ENCODE results near the gene SLITRK3.

SLITRK3 gene

GRCh38 chr3:165195640-165196576 is at the start of gene SLITRK3:
TSS of gene SLITRK3 (minus strand) at chr3:165196384. CDS start at chr3:165190830, 5,554 bp downstream.
- DNase-seq (ENCODE audit: low spot score), result no peak

- DNase-seq (ENCODE audit: low spot score), result no peak
Observed at GRCh38 chr3:165243597-165243996, 47.4 kb upstream of the SLITRK3 start.

GRCh38 chr3:165233501-165234195 is 37.5 kb upstream of the SLITRK3 start:
- no peak for DNase-seq (ENCODE audit: low spot score)

GRCh38 chr3:165225604-165226003 is 29.4 kb upstream of the SLITRK3 start:
- no peak for DNase-seq (ENCODE audit: low spot score)

- no peak for DNase-seq (ENCODE audit: low spot score)
Observed at GRCh38 chr3:165217739-165218138, 21.6 kb upstream of the SLITRK3 start.

- DNase-seq (ENCODE audit: low spot score), result no peak
Observed at GRCh38 chr3:165212580-165212979, 16.4 kb upstream of the SLITRK3 start.

GRCh38 chr3:165211721-165212120 is 15.5 kb upstream of the SLITRK3 start:
- DNase-seq (ENCODE audit: low spot score), result no peak

GRCh38 chr3:165210727-165211126 is 14.5 kb upstream of the SLITRK3 start:
- DNase-seq (ENCODE audit: low spot score), result no peak

GRCh38 chr3:165210132-165210531 is 13.9 kb upstream of the SLITRK3 start:
- no peak for DNase-seq (ENCODE audit: low spot score)

GRCh38 chr3:165206454-165207266 is 10.5 kb upstream of the SLITRK3 start:
- peak; percentile 82 for DNase-seq (ENCODE audit: low spot score)

- no peak for DNase-seq (ENCODE audit: low spot score)
Observed at GRCh38 chr3:165204445-165204844, 8.3 kb upstream of the SLITRK3 start.

GRCh38 chr3:165202995-165203394 is 6.8 kb upstream of the SLITRK3 start:
- no peak for DNase-seq (ENCODE audit: low spot score)

GRCh38 chr3:165201964-165202363 is 5.8 kb upstream of the SLITRK3 start:
- DNase-seq (ENCODE audit: low spot score), result no peak

- no peak for DNase-seq (ENCODE audit: low spot score)
Observed at GRCh38 chr3:165197481-165197800, 1.3 kb upstream of the SLITRK3 start.

GRCh38 chr3:165196577-165197480 is 645 bp upstream of the SLITRK3 start:
- DNase-seq (ENCODE audit: low spot score), result peak; percentile 17

- no peak for DNase-seq (ENCODE audit: low spot score)
Observed at GRCh38 chr3:165195241-165195639, 944 bp downstream of the SLITRK3 start.

GRCh38 chr3:165194511-165195240 is 1.5 kb downstream of the SLITRK3 start:
- DNase-seq (ENCODE audit: low spot score), result no peak

- DNase-seq (ENCODE audit: low spot score), result no peak
Observed at GRCh38 chr3:165193366-165194254, 2.6 kb downstream of the SLITRK3 start.

- DNase-seq (ENCODE audit: low spot score), result no peak
Observed at GRCh38 chr3:165192610-165193192, 3.5 kb downstream of the SLITRK3 start.
